ENCODE measurements around the gene HDAC7. TPM values are rescaled to one million over a fixed set of nuclear protein-coding genes. Genes with fewer than 3 reads are reported as not detected.

Gene HDAC7
- total RNA-seq, 2 donors from 2014 or later = 146 to 154 TPM

DNA sequence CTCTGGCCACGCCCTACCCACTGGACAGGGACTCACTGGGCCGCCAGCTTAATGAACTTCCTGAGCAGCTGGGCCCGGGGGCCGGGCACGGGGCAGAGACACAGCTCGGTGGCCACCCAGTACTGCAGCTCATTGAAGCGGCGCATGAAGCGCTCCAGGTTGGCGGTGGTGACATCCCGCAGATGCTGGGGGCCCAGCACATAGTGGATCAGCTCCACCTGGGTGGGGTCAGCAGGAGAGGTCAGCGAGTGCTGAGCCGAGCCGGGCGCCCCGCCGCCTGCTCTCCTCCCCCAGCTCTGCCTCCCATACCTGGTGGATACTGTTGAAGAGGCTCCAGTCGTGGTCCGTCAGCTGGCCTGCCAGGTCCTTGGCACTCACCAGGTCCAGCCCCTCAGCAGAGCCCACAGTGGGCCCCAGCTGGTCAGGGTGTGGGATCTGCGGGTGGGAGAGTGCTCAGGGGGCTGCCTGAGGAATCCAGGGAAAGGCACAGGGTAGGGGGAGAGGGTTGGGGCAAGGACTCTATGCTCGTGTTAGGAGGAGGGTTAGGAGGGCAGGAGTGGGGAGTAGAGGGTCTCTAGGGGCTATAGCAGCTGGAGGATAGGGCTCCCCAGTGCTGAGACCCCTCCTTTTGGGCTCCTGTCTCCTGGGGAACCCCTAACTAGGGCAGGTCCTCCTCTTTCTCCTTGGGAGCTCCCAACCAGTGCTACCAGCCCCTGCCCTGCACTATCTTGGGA lies 78.9 kb downstream of the HDAC7 start:
- Mint-ChIP-seq H3K36me3 (ENCODE audit: low read depth) (no peaks in the 10 kb centered on the region), H3K27ac (no peak overlapping the region), H3K9me3 (no peaks in the 10 kb centered on the region), H3K4me1 (peaks cover 15% of the 10 kb centered on the region), H3K4me3 (no peak overlapping the region), H3K27me3 (ENCODE audit: insufficient read depth) (peaks cover 2% of the 10 kb centered on the region)
- Histone ChIP-seq H3K27ac (ENCODE audit: low read depth, low read length) (no peak overlapping the region), H3K27me3 (ENCODE audit: control insufficient read depth, insufficient read depth, low read length, poor library complexity, severe bottlenecking) (no peaks in the 10 kb centered on the region), H3K9ac (ENCODE audit: extremely low read depth, low read length, poor library complexity, severe bottlenecking) (no peak overlapping the region), H3K36me3 (ENCODE audit: control insufficient read depth, insufficient read depth, low read length) (no peaks in the 10 kb centered on the region), H3K4me3 (ENCODE audit: low read length) (no peak overlapping the region), H3K9me3 (ENCODE audit: control insufficient read depth, low read length) (no peaks in the 10 kb centered on the region), H3K4me1 (ENCODE audit: control insufficient read depth, insufficient read depth, low read length) (no peaks in the 10 kb centered on the region)
- 88 to 90% methylated on average over 16 to 21 of the region's 21 CpGs for WGBS, 2 experiments (ENCODE audit: insufficient coverage in 1 of 2, insufficient read length in 1 of 2)
- DNase-seq = no peak
- TF ChIP-seq, protein P1, sequence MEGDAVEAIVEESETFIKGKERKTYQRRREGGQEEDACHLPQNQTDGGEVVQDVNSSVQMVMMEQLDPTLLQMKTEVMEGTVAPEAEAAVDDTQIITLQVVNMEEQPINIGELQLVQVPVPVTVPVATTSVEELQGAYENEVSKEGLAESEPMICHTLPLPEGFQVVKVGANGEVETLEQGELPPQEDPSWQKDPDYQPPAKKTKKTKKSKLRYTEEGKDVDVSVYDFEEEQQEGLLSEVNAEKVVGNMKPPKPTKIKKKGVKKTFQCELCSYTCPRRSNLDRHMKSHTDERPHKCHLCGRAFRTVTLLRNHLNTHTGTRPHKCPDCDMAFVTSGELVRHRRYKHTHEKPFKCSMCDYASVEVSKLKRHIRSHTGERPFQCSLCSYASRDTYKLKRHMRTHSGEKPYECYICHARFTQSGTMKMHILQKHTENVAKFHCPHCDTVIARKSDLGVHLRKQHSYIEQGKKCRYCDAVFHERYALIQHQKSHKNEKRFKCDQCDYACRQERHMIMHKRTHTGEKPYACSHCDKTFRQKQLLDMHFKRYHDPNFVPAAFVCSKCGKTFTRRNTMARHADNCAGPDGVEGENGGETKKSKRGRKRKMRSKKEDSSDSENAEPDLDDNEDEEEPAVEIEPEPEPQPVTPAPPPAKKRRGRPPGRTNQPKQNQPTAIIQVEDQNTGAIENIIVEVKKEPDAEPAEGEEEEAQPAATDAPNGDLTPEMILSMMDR (conservative IDR thresholded peaks at IDR 0.05) = no peak

DNA sequence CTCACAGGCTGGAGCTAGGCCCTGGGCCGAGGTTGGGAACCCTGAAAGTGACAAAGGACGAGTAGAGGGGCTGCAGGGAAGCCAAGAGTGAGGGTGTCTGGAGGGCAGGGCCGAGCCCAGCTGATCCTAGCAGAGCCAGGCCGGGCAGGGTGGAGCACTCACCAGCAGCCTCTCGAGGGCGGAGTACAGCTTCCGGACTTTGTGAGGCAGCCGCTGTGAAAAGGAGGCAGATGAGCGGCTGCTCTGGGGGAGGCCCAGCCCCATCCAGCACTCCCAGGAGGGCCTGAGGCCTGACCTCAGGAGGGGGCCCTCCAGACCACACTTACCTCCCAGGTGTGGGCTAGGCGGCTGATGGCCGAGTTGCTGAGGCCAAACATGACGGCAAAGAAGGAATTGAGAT lies 79.7 kb downstream of the HDAC7 start:
- Mint-ChIP-seq H3K27ac (peak overlapping the region; percentile 30), H3K4me1 (peaks cover 11% of the 10 kb centered on the region), H3K4me3 (no peak overlapping the region), H3K9me3 (no peaks in the 10 kb centered on the region), H3K36me3 (ENCODE audit: low read depth) (no peaks in the 10 kb centered on the region), H3K27me3 (ENCODE audit: insufficient read depth) (peaks cover 2% of the 10 kb centered on the region)
- TF ChIP-seq, protein P1 (conservative IDR thresholded peaks at IDR 0.05) = no peak
- Histone ChIP-seq H3K9me3 (ENCODE audit: control insufficient read depth, low read length) (no peaks in the 10 kb centered on the region), H3K27me3 (ENCODE audit: control insufficient read depth, insufficient read depth, low read length, poor library complexity, severe bottlenecking) (no peaks in the 10 kb centered on the region), H3K4me1 (ENCODE audit: control insufficient read depth, insufficient read depth, low read length) (no peaks in the 10 kb centered on the region), H3K36me3 (ENCODE audit: control insufficient read depth, insufficient read depth, low read length) (no peaks in the 10 kb centered on the region), H3K27ac (ENCODE audit: low read depth, low read length) (no peak overlapping the region), H3K4me3 (ENCODE audit: low read length) (no peak overlapping the region), H3K9ac (ENCODE audit: extremely low read depth, low read length, poor library complexity, severe bottlenecking) (no peak overlapping the region)
- WGBS, 2 experiments (ENCODE audit: insufficient coverage in 1 of 2, insufficient read length in 1 of 2) = 86 to 87% methylated on average over 3 to 12 of the region's 12 CpGs
- no peak for DNase-seq

DNA sequence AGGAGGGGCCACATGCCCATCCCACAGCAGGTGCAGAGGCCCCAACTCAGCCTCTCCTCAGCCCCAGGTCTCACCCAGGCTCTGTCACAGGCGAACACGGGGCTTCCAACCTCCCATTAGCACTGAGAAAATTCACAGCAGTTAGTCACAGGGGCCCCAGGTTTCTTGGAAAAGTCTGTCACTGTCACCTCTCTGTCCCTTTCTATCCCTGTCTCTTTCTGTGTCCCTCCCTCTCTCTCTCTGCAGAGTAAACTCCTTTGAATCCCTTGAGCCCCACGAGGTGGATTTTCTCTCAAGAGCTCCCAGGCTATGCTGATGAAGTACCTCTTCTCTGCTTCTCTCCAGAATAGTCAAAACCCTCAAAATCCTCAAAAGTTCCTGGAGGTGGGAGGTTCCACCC lies 80.4 kb downstream of the HDAC7 start:
- peaks cover 15% of the 10 kb centered on the region for H3K4me1 Mint-ChIP-seq
- H3K9me3 ChIP-seq (ENCODE audit: control insufficient read depth, low read length) = no peaks in the 10 kb centered on the region
- H3K4me3 Mint-ChIP-seq = no peak overlapping the region
- no peak overlapping the region for H3K27ac ChIP-seq (ENCODE audit: low read depth, low read length)
- TF ChIP-seq, protein P1 (conservative IDR thresholded peaks at IDR 0.05) = no peak
- no peaks in the 10 kb centered on the region for H3K9me3 Mint-ChIP-seq
- no peak for DNase-seq
- H3K4me3 ChIP-seq (ENCODE audit: low read length) = no peak overlapping the region
- 87 to 100% methylated on average over 2 to 3 of the region's 3 CpGs for WGBS, 2 experiments (ENCODE audit: insufficient coverage in 1 of 2, insufficient read length in 1 of 2)
- H3K27me3 Mint-ChIP-seq (ENCODE audit: insufficient read depth) = peaks cover 2% of the 10 kb centered on the region
- no peaks in the 10 kb centered on the region for H3K27me3 ChIP-seq (ENCODE audit: control insufficient read depth, insufficient read depth, low read length, poor library complexity, severe bottlenecking)
- H3K9ac ChIP-seq (ENCODE audit: extremely low read depth, low read length, poor library complexity, severe bottlenecking) = no peak overlapping the region
- H3K36me3 ChIP-seq (ENCODE audit: control insufficient read depth, insufficient read depth, low read length) = no peaks in the 10 kb centered on the region
- no peaks in the 10 kb centered on the region for H3K36me3 Mint-ChIP-seq (ENCODE audit: low read depth)
- H3K27ac Mint-ChIP-seq = no peak overlapping the region
- no peaks in the 10 kb centered on the region for H3K4me1 ChIP-seq (ENCODE audit: control insufficient read depth, insufficient read depth, low read length)

All from endodermal cell (in vitro differentiated cells).